ENCODE measurements around the gene ALG2.

ALG2 gene

GRCh38 chr9:99221621-99222415 lies at the start of gene ALG2, which contains the start of gene SEC61B:
Gene ALG2, minus strand, starts transcription at chr9:99221942. Its CDS starts 48 bp downstream, at chr9:99221894.
Gene SEC61B, plus strand, starts transcription at chr9:99222282. Its CDS starts 82 bp downstream, at chr9:99222364.
- DNase-seq (ENCODE audit: low read depth): peak; percentile 92

GRCh38 chr9:99270491-99270890 lies 48.7 kb upstream of the ALG2 start:
- DNase-seq (ENCODE audit: low read depth): no peak

GRCh38 chr9:99269416-99269815 lies 47.7 kb upstream of the ALG2 start:
- no peak for DNase-seq (ENCODE audit: low read depth)

- DNase-seq (ENCODE audit: low read depth): peak; percentile 46
These were observed 44.7 kb upstream of the ALG2 start for GRCh38 chr9:99266255-99267023.

GRCh38 chr9:99265691-99266090 lies 43.9 kb upstream of the ALG2 start:
- DNase-seq (ENCODE audit: low read depth): no peak

GRCh38 chr9:99264070-99264680 lies 42.4 kb upstream of the ALG2 start:
- DNase-seq (ENCODE audit: low read depth): no peak

- DNase-seq (ENCODE audit: low read depth): no peak
These were observed 41.2 kb upstream of the ALG2 start for GRCh38 chr9:99262949-99263418.

- DNase-seq (ENCODE audit: low read depth): no peak
These were observed 40.2 kb upstream of the ALG2 start for GRCh38 chr9:99261923-99262322.

- DNase-seq (ENCODE audit: low read depth): no peak
These were observed 37.6 kb upstream of the ALG2 start for GRCh38 chr9:99259231-99259918.

GRCh38 chr9:99257723-99258389 lies 36.1 kb upstream of the ALG2 start:
- no peak for DNase-seq (ENCODE audit: low read depth)

- no peak for DNase-seq (ENCODE audit: low read depth)
These were observed 33.9 kb upstream of the ALG2 start for GRCh38 chr9:99255651-99256050.

- DNase-seq (ENCODE audit: low read depth): no peak
These were observed 32.2 kb upstream of the ALG2 start for GRCh38 chr9:99253772-99254431.

GRCh38 chr9:99253134-99253533 lies 31.4 kb upstream of the ALG2 start:
- no peak for DNase-seq (ENCODE audit: low read depth)

- no peak for DNase-seq (ENCODE audit: low read depth)
These were observed 29.4 kb upstream of the ALG2 start for GRCh38 chr9:99251157-99251556.

GRCh38 chr9:99249619-99250018 lies 27.9 kb upstream of the ALG2 start:
- no peak for DNase-seq (ENCODE audit: low read depth)

- no peak for DNase-seq (ENCODE audit: low read depth)
These were observed 22.9 kb upstream of the ALG2 start for GRCh38 chr9:99244344-99245260.

GRCh38 chr9:99241106-99241505 lies 19.4 kb upstream of the ALG2 start:
- no peak for DNase-seq (ENCODE audit: low read depth)

- no peak for DNase-seq (ENCODE audit: low read depth)
These were observed 17.8 kb upstream of the ALG2 start for GRCh38 chr9:99239341-99240060.

- no peak for DNase-seq (ENCODE audit: low read depth)
These were observed 16.6 kb upstream of the ALG2 start for GRCh38 chr9:99238331-99238730.
